ENCODE measurements around the gene NKX6-2. TPM values are rescaled to one million over a fixed set of nuclear protein-coding genes. Genes with fewer than 3 reads are reported as not detected.

The NKX6-2 gene
- polyA plus RNA-seq, 1 donor from 2014 or later = not detected

GRCh38 chr10:132768346-132769248 lies 17.4 kb downstream of the NKX6-2 start:
- H3F3A ChIP-seq (ENCODE audit: insufficient read depth, low read length, poor library complexity, severe bottlenecking) = no peaks in the 10 kb centered on the region
- H3K27ac ChIP-seq (ENCODE audit: low read length) = no peak overlapping the region
- TF ChIP-seq EP300 (conservative IDR thresholded peaks at IDR 0.05; ENCODE audit: poor library complexity, severe bottlenecking) (no peak), TAF1 (IDR thresholded peaks at IDR 0.05; ENCODE audit: low read depth) (no peak), SMC3 (conservative IDR thresholded peaks at IDR 0.05; ENCODE audit: poor library complexity) (no peak), CTCF (IDR thresholded peaks at IDR 0.05; ENCODE audit: poor library complexity, severe bottlenecking) (no peak), POLR2AphosphoS5 (IDR thresholded peaks at IDR 0.05) (no peak), EZH2 (IDR thresholded peaks at IDR 0.05; ENCODE audit: borderline replicate concordance, insufficient read depth, low read length, poor library complexity, severe bottlenecking) (no peak), REST (IDR thresholded peaks at IDR 0.05; ENCODE audit: borderline replicate concordance) (no peak), MXI1 (conservative IDR thresholded peaks at IDR 0.05; ENCODE audit: poor library complexity, severe bottlenecking) (no peak), RAD21 (conservative IDR thresholded peaks at IDR 0.05) (no peak)
- no peaks in the 10 kb centered on the region for H4K20me1 ChIP-seq (ENCODE audit: insufficient read depth)
- H3K9me2 ChIP-seq (ENCODE audit: insufficient read depth, low read length) = no peaks in the 10 kb centered on the region
- H3K9me3 ChIP-seq (ENCODE audit: low read length) = peaks cover 13% of the 10 kb centered on the region
- H2AFZ ChIP-seq (ENCODE audit: low read depth, low read length) = no peak overlapping the region
- no peak overlapping the region for H3K9ac ChIP-seq (ENCODE audit: low read length)
- no peak overlapping the region for H3K4me3 ChIP-seq (ENCODE audit: low read length)
- H3K79me2 ChIP-seq (replicated peaks; ENCODE audit: insufficient read depth, low read length) = no peaks in the 10 kb centered on the region
- no peaks in the 10 kb centered on the region for H3K27me3 ChIP-seq (ENCODE audit: insufficient read depth, low read depth, low read length)
- H3K4me2 ChIP-seq (ENCODE audit: low read length) = no peak overlapping the region
- no peaks in the 10 kb centered on the region for H3K36me3 ChIP-seq (ENCODE audit: insufficient read depth, low read length)

- TF ChIP-seq CTCF (IDR thresholded peaks at IDR 0.05; ENCODE audit: poor library complexity, severe bottlenecking) (no peak), EZH2 (IDR thresholded peaks at IDR 0.05; ENCODE audit: borderline replicate concordance, insufficient read depth, low read length, poor library complexity, severe bottlenecking) (no peak), TAF1 (IDR thresholded peaks at IDR 0.05; ENCODE audit: low read depth) (no peak), EP300 (conservative IDR thresholded peaks at IDR 0.05; ENCODE audit: poor library complexity, severe bottlenecking) (no peak), RAD21 (conservative IDR thresholded peaks at IDR 0.05) (no peak), REST (IDR thresholded peaks at IDR 0.05; ENCODE audit: borderline replicate concordance) (no peak), SMC3 (conservative IDR thresholded peaks at IDR 0.05; ENCODE audit: poor library complexity) (no peak), POLR2AphosphoS5 (IDR thresholded peaks at IDR 0.05) (no peak), MXI1 (conservative IDR thresholded peaks at IDR 0.05; ENCODE audit: poor library complexity, severe bottlenecking) (no peak)
- H3K79me2 ChIP-seq (replicated peaks; ENCODE audit: insufficient read depth, low read length) = no peaks in the 10 kb centered on the region
Observed at GRCh38 chr10:132766291-132766690, 19.7 kb downstream of the NKX6-2 start.

More at GRCh38 chr10:132766291-132766690, 19.7 kb downstream of the NKX6-2 start:
- Histone ChIP-seq H3F3A (ENCODE audit: insufficient read depth, low read length, poor library complexity, severe bottlenecking) (no peaks in the 10 kb centered on the region), H3K27ac (ENCODE audit: low read length) (no peak overlapping the region), H3K9ac (ENCODE audit: low read length) (no peak overlapping the region), H3K4me2 (ENCODE audit: low read length) (no peak overlapping the region), H3K36me3 (ENCODE audit: insufficient read depth, low read length) (no peaks in the 10 kb centered on the region), H4K20me1 (ENCODE audit: insufficient read depth) (no peaks in the 10 kb centered on the region), H3K27me3 (ENCODE audit: insufficient read depth, low read depth, low read length) (no peaks in the 10 kb centered on the region), H3K4me3 (ENCODE audit: low read length) (no peak overlapping the region), H3K9me2 (ENCODE audit: insufficient read depth, low read length) (no peaks in the 10 kb centered on the region), H2AFZ (ENCODE audit: low read depth, low read length) (no peak overlapping the region), H3K9me3 (ENCODE audit: low read length) (peaks cover 13% of the 10 kb centered on the region)
